ENCODE data around the gene ANK2.

GRCh38 chr4:113069212-113069892, 19.9 kb downstream of the ANK2 start:
- TF ChIP-seq CTCF (IDR thresholded peaks at IDR 0.05; ENCODE audit: insufficient read depth, low read depth, low read length) (no peak), EZH2 (IDR thresholded peaks at IDR 0.05; ENCODE audit: insufficient read depth, low read length) (no peak)

Measured in astrocyte (in vitro differentiated cells and primary cell).